ENCODE data around the gene BCAS3. TPM values are rescaled to one million over a fixed set of nuclear protein-coding genes. Genes with fewer than 3 reads are reported as not detected.

BCAS3 gene
- total RNA-seq, 2 donors from 2014 or later, result 44.1 to 71.5 TPM

DNA sequence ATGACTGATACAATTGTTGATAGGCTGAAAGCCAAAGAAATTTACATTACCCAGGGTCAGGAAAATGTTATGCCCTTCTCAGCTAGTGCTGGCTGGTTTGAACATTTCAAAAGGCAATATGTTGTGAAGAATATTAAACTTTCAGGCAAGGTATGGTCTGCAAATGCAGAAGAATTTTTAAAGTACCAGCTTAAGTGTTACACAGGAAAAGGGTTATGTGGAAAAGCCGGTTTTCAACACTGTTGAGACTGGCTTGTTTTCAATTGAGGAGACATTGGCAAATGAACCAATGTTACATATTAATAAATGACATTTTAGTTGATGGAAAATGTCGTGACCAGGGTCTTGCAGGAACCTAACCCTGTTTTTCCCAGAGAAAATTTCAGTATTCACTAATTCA, 506.1 kb downstream of the BCAS3 start:
- no peaks in the 10 kb centered on the region for H3K9me3 ChIP-seq
- DNase-seq, result no peak
- H3K4me3 ChIP-seq, result no peak overlapping the region
- H3K4me1 ChIP-seq, result peaks cover 6% of the 10 kb centered on the region
- ATAC-seq, result no peak
- TF ChIP-seq, protein P1, sequence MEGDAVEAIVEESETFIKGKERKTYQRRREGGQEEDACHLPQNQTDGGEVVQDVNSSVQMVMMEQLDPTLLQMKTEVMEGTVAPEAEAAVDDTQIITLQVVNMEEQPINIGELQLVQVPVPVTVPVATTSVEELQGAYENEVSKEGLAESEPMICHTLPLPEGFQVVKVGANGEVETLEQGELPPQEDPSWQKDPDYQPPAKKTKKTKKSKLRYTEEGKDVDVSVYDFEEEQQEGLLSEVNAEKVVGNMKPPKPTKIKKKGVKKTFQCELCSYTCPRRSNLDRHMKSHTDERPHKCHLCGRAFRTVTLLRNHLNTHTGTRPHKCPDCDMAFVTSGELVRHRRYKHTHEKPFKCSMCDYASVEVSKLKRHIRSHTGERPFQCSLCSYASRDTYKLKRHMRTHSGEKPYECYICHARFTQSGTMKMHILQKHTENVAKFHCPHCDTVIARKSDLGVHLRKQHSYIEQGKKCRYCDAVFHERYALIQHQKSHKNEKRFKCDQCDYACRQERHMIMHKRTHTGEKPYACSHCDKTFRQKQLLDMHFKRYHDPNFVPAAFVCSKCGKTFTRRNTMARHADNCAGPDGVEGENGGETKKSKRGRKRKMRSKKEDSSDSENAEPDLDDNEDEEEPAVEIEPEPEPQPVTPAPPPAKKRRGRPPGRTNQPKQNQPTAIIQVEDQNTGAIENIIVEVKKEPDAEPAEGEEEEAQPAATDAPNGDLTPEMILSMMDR (IDR thresholded peaks at IDR 0.05), result no peak
- no peak for TF ChIP-seq POLR2A (IDR thresholded peaks at IDR 0.05)
- H3K36me3 ChIP-seq (replicated peaks in 1 of 2; ENCODE audit: insufficient read depth in 1 of 2, low read depth in 2 of 2), result no peaks in the 10 kb centered on the region
- H3K27me3 ChIP-seq, result no peaks in the 10 kb centered on the region
- no peak overlapping the region for H3K27ac ChIP-seq
- intact Hi-C loops (cut with DNase I), result no loop called here
- 26 to 38% methylated on average over 2 of the region's 2 CpGs for WGBS, 2 donors

- H3K4me3 ChIP-seq, result no peak overlapping the region
- H3K27me3 ChIP-seq, result no peaks in the 10 kb centered on the region
- DNase-seq (no peak), ATAC-seq (no peak)
- H3K9me3 ChIP-seq, result no peaks in the 10 kb centered on the region
- TF ChIP-seq, protein P1 (IDR thresholded peaks at IDR 0.05), result no peak
- TF ChIP-seq POLR2A (IDR thresholded peaks at IDR 0.05), result no peak
- H3K27ac ChIP-seq, result no peak overlapping the region
- intact Hi-C loops (cut with DNase I), result no loop called here
- no peaks in the 10 kb centered on the region for H3K36me3 ChIP-seq (replicated peaks in 1 of 2; ENCODE audit: insufficient read depth in 1 of 2, low read depth in 2 of 2)
- peaks cover 6% of the 10 kb centered on the region for H3K4me1 ChIP-seq
- 93 to 95% methylated on average over 4 of the region's 4 CpGs for WGBS, 2 donors
Observed at GRCh38 chr17:61185385-61185784, 507.7 kb downstream of the BCAS3 start.

DNA sequence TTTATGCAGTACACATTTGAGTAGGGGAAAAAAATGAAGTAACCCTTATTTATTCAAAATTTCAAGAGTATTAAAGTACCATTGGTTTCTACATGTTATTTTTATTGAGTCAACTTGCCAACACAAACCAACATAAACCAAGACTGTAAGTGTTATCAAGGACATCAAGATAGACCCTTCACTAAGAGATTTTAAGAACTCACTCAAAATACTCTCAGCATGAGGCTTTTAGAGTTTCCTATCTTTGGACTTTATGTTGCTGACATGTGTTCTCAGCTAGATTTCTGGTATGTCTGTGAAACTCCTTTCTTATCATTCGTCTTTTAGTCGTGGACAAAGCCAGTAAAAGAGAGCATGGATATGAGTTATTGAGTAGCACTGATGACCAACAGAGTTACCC, 509.4 kb downstream of the BCAS3 start:
- Histone ChIP-seq H3K27me3 (no peaks in the 10 kb centered on the region), H3K9me3 (no peaks in the 10 kb centered on the region), H3K27ac (no peak overlapping the region), H3K4me3 (no peak overlapping the region), H3K4me1 (peaks cover 6% of the 10 kb centered on the region), H3K36me3 (replicated peaks in 1 of 2; ENCODE audit: insufficient read depth in 1 of 2, low read depth in 2 of 2) (no peaks in the 10 kb centered on the region)
- no peak for DNase-seq
- WGBS, 2 donors, result 79 to 88% methylated on average over 2 of the region's 2 CpGs
- no peak for ATAC-seq
- TF ChIP-seq, protein P1 (IDR thresholded peaks at IDR 0.05), result no peak
- TF ChIP-seq POLR2A (IDR thresholded peaks at IDR 0.05), result no peak
- intact Hi-C loops (cut with DNase I), result no loop called here

GRCh38 chr17:61188081-61188480, 510.4 kb downstream of the BCAS3 start:
- DNase-seq (no peak), ATAC-seq (no peak)
- intact Hi-C loops (cut with DNase I), result no loop called here
- Histone ChIP-seq H3K27ac (no peak overlapping the region), H3K36me3 (replicated peaks in 1 of 2; ENCODE audit: insufficient read depth in 1 of 2, low read depth in 2 of 2) (no peaks in the 10 kb centered on the region), H3K4me1 (peaks cover 6% of the 10 kb centered on the region), H3K27me3 (no peaks in the 10 kb centered on the region), H3K4me3 (no peak overlapping the region), H3K9me3 (no peaks in the 10 kb centered on the region)
- WGBS, 2 donors, result 85 to 87% methylated on average over 2 of the region's 2 CpGs
- no peak for TF ChIP-seq POLR2A (IDR thresholded peaks at IDR 0.05)
- TF ChIP-seq, protein P1 (IDR thresholded peaks at IDR 0.05), result no peak

DNA sequence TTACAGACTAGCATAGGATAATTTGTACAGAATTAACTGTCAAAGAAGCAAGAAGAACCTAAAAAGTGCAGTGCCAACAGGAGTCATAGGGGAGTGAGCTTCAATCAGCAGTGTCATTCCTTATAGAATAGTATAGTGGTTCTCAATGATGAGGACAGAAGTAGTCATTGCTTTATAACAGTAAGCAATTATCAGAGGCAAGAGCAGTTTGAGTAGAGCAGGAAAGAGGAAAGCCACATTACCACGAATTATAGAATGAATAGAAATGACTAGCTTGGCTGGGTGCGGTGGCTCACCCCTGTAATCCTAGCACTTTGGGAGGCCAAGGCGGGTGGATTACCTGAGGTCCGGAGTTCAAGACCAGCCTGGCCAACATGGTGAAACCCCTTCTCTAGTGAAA, 512.3 kb downstream of the BCAS3 start:
- TF ChIP-seq, protein P1 (IDR thresholded peaks at IDR 0.05), result no peak
- TF ChIP-seq POLR2A (IDR thresholded peaks at IDR 0.05), result no peak
- Histone ChIP-seq H3K36me3 (replicated peaks in 1 of 2; ENCODE audit: insufficient read depth in 1 of 2, low read depth in 2 of 2) (no peaks in the 10 kb centered on the region), H3K9me3 (no peaks in the 10 kb centered on the region), H3K27ac (no peak overlapping the region), H3K4me3 (no peak overlapping the region), H3K27me3 (no peaks in the 10 kb centered on the region), H3K4me1 (no peaks in the 10 kb centered on the region)
- DNase-seq (no peak), ATAC-seq (no peak)
- WGBS, 2 donors, result 88 to 90% methylated on average over 4 of the region's 4 CpGs
- intact Hi-C loops (cut with DNase I), result no loop called here

All from body of pancreas (tissue), 4 donors.